GM23338 (cell line): ENCODE results near the gene WDR73. TPM values are rescaled to one million over a fixed set of nuclear protein-coding genes. Genes with fewer than 3 reads are reported as not detected.

Experiments used
- ATAC-seq: fragments of 200-7000 bp; cut with Tn5 transposase; 3 replicates; pipeline ENCODE4 v1.9.1; 2020
- DNase-seq: peaks from one replicate; pipeline ENCODE4 v3.0.0-alpha.2; 2015; ENCODE audit warnings: low spot score
- H2AFZ ChIP-seq: fragments of 200-600 bp; sonication (generic); 2 replicates; pipeline ENCODE4 v1.8.0; 2016; ENCODE audit warnings: antibody characterized with exemption, mild to moderate bottlenecking, moderate library complexity
- H3F3A ChIP-seq: fragments of 200-600 bp; sonication (generic); replicated peaks from 2 replicates; pipeline ENCODE4 v1.8.0; 2017; ENCODE audit warnings: antibody characterized with exemption, mixed run types, low read depth
- H3K27ac ChIP-seq: fragments of 200-600 bp; sonication (generic); 2 replicates; pipeline ENCODE4 v1.6.1; 2016; ENCODE audit warnings: low read depth
- H3K27me3 ChIP-seq: fragments of 200-600 bp; sonication (generic); 2 replicates; pipeline ENCODE4 v1.8.0; 2016; ENCODE audit warnings: mild to moderate bottlenecking, mixed run types, moderate library complexity; ENCODE audit not compliant: insufficient read depth
- H3K36me3 ChIP-seq: fragments of 200-600 bp; sonication (generic); 2 replicates; pipeline ENCODE4 v1.8.0; 2016; ENCODE audit warnings: mild to moderate bottlenecking; ENCODE audit not compliant: insufficient read depth
- H3K4me1 ChIP-seq: fragments of 200-600 bp; sonication (generic); 2 replicates; pipeline ENCODE4 v1.8.0; 2016; ENCODE audit warnings: mild to moderate bottlenecking, moderate library complexity; ENCODE audit not compliant: insufficient read depth
- H3K4me2 ChIP-seq: fragments of 200-600 bp; sonication (generic); 2 replicates; pipeline ENCODE4 v1.7.1; 2017; ENCODE audit warnings: mixed run types
- H3K4me3 ChIP-seq: fragments of 200-600 bp; sonication (generic); 2 replicates; pipeline ENCODE4 v1.6.1; 2016; ENCODE audit warnings: mixed run types
- H3K79me2 ChIP-seq: fragments of 200-600 bp; sonication (generic); replicated peaks from 2 replicates; pipeline ENCODE4 v1.8.0; 2017; ENCODE audit warnings: mild to moderate bottlenecking; ENCODE audit not compliant: insufficient read depth
- H3K9me2 ChIP-seq: fragments of 200-600 bp; sonication (generic); 2 replicates; pipeline ENCODE4 v1.8.0; 2017; ENCODE audit not compliant: insufficient read depth
- H4K20me1 ChIP-seq: fragments of 200-600 bp; sonication (generic); replicated peaks from 2 replicates; pipeline ENCODE4 v1.8.0; 2017; ENCODE audit warnings: mild to moderate bottlenecking; ENCODE audit not compliant: insufficient read depth
- H3K27ac Mint-ChIP-seq: 2 replicates; pipeline ENCODE4 v1.8.0; 2020; ENCODE audit warnings: inconsistent platforms, mild to moderate bottlenecking, moderate library complexity, mixed read lengths
- H3K27me3 Mint-ChIP-seq: 3 replicates; pipeline ENCODE4 v1.8.0; 2022; ENCODE audit warnings: low read depth, mild to moderate bottlenecking, moderate library complexity, mixed read lengths, inconsistent platforms; ENCODE audit not compliant: insufficient read depth, poor library complexity
- H3K36me3 Mint-ChIP-seq: 3 replicates; pipeline ENCODE4 v1.8.0; 2021; ENCODE audit warnings: low read depth, mild to moderate bottlenecking, inconsistent platforms, moderate library complexity, mixed read lengths
- H3K4me1 Mint-ChIP-seq: 3 replicates; pipeline ENCODE4 v1.8.0; 2020; ENCODE audit warnings: mild to moderate bottlenecking, inconsistent platforms, mixed read lengths
- H3K4me3 Mint-ChIP-seq: 3 replicates; pipeline ENCODE4 v1.8.0; 2021; ENCODE audit warnings: moderate library complexity, mild to moderate bottlenecking, inconsistent platforms, mixed read lengths
- H3K9me3 Mint-ChIP-seq: 3 replicates; pipeline ENCODE4 v1.8.0; 2020; ENCODE audit warnings: moderate library complexity, mild to moderate bottlenecking, inconsistent platforms, mixed read lengths
- CREB1 ChIP-seq: fragments of 250-450 bp; sonication (Bioruptor Pico); IDR thresholded peaks from 2 replicates; pipeline ENCODE4 v1.5.0; 2020; ENCODE audit warnings: low read depth, mild to moderate bottlenecking, moderate library complexity
- EZH2 ChIP-seq: fragments of 200-600 bp; sonication (generic); IDR thresholded peaks from one replicate; pipeline ENCODE4 v1.8.0; 2017; ENCODE audit warnings: antibody characterized with exemption, mild to moderate bottlenecking, low read depth; ENCODE audit not compliant: unreplicated experiment
- EZH2phosphoT487 ChIP-seq: fragments of 200-600 bp; sonication (generic); IDR thresholded peaks from one replicate; pipeline ENCODE4 v1.8.1; 2018; ENCODE audit warnings: antibody characterized with exemption; ENCODE audit not compliant: unreplicated experiment
- JUNB ChIP-seq: IDR thresholded peaks from one replicate; pipeline ENCODE4 v1.6.1; 2016; ENCODE audit warnings: antibody characterized with exemption; ENCODE audit not compliant: unreplicated experiment
- NANOG ChIP-seq: IDR thresholded peaks from 2 replicates; pipeline ENCODE4 v1.6.1; 2016; ENCODE audit warnings: antibody characterized with exemption, borderline replicate concordance
- POLR2AphosphoS5 ChIP-seq: IDR thresholded peaks from 2 replicates; pipeline ENCODE4 v1.6.1; 2016; ENCODE audit warnings: antibody characterized with exemption, low read depth
- STAT1 ChIP-seq: IDR thresholded peaks from one replicate; pipeline ENCODE4 v1.6.1; 2016; ENCODE audit warnings: antibody characterized with exemption; ENCODE audit not compliant: unreplicated experiment
- ZNF114 ChIP-seq: fragments of 250-450 bp; sonication (Bioruptor Pico); IDR thresholded peaks from 2 replicates; pipeline ENCODE4 v1.5.0; 2020; ENCODE audit warnings: mild to moderate bottlenecking, moderate library complexity
- ZNF331 ChIP-seq: fragments of 250-450 bp; sonication (Bioruptor Pico); IDR thresholded peaks from 2 replicates; pipeline ENCODE4 v1.5.0; 2020; ENCODE audit warnings: low read depth, mild to moderate bottlenecking, moderate library complexity
- polyA plus RNA-seq: library from polyadenylated mRNA; unstranded; fragments of >200 nt; fragmentation: Nextera tagmentation; extraction: Ambion mirVana; gene quantifications from 2 replicates; pipeline ENCODE4 v1.2.1, GENCODE V29; 2016
- total RNA-seq: library from RNA; depleted of rRNA; stranded (reverse); fragments of >200 nt; shearing (Covaris generic); gene quantifications from 2 replicates; pipeline ENCODE4 v1.2.3, GENCODE V29; 2014
- TF ChIP-seq, protein P1 (sequence below), 2 experiments: fragments of 200-600 bp in 1 of 2; sonication (generic) in 1 of 2; conservative IDR thresholded peaks; 2 replicates each; pipeline versions ENCODE4 v1.5.1 to v1.6.1; 2016 to 2017; ENCODE audit warnings: antibody characterized with exemption in 2 of 2, low read depth in 2 of 2, mild to moderate bottlenecking in 2 of 2, moderate library complexity in 1 of 2
- TF ChIP-seq, protein P2 (sequence below): fragments of 250-450 bp; sonication (Bioruptor Pico); IDR thresholded peaks from 2 replicates; pipeline ENCODE4 v1.5.0; 2020; ENCODE audit warnings: mild to moderate bottlenecking, moderate library complexity
- TF ChIP-seq, protein P3 (sequence below): IDR thresholded peaks from 2 replicates; pipeline ENCODE4 v1.6.1; 2016; ENCODE audit warnings: antibody characterized with exemption
- TF ChIP-seq, protein P4 (sequence below): IDR thresholded peaks from one replicate; pipeline ENCODE4 v1.6.1; 2018; ENCODE audit warnings: antibody characterized with exemption; ENCODE audit not compliant: unreplicated experiment

The WDR73 gene
- total and polyA plus RNA-seq, 2 experiments from 2014 or later = 14.8 to 25.2 TPM

DNA sequence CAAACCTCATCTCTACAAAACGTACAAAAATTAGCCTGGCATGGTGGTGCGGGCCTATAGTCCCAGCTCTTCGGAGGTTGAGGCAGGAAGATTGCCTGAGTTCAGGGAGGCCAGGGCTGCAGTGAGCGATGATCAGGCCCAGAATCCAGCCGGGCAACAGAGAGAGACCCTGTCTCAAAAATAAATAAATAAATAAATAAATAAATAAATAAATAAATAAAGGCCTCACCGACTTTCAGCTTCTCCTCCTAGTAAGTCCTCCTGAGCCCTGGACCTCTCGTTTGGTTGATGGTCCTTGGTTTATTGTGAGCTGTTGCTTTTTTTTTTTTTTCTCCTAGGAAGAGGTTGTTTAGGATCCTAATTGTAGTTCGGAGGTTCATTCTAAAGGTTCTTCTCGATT lies 25.1 kb downstream of the WDR73 start:
- H3K27me3 Mint-ChIP-seq = peaks cover 14% of the 10 kb centered on the region
- Histone ChIP-seq H2AFZ (no peak overlapping the region), H3K9me2 (no peaks in the 10 kb centered on the region), H3K27me3 (peaks cover 12% of the 10 kb centered on the region), H3K36me3 (peaks cover under 1% of the 10 kb centered on the region; the same call in 1 of the 2 replicates), H4K20me1 (peaks cover 14% of the 10 kb centered on the region), H3K27ac (no peak overlapping the region), H3K79me2 (no peaks in the 10 kb centered on the region; the same call in none of the 2 replicates), H3K4me1 (peaks cover 16% of the 10 kb centered on the region), H3K4me3 (no peak overlapping the region), H3K4me2 (no peak overlapping the region), H3F3A (peaks cover 17% of the 10 kb centered on the region)
- peaks cover 26% of the 10 kb centered on the region for H3K4me1 Mint-ChIP-seq
- H3K36me3 Mint-ChIP-seq = peaks cover 24% of the 10 kb centered on the region
- H3K27ac Mint-ChIP-seq = no peak overlapping the region
- no peak for TF ChIP-seq ZNF331 (CRISPR knock-in tag)
- TF ChIP-seq NANOG = no peak
- TF ChIP-seq EZH2 = no peak
- TF ChIP-seq, protein P1, sequence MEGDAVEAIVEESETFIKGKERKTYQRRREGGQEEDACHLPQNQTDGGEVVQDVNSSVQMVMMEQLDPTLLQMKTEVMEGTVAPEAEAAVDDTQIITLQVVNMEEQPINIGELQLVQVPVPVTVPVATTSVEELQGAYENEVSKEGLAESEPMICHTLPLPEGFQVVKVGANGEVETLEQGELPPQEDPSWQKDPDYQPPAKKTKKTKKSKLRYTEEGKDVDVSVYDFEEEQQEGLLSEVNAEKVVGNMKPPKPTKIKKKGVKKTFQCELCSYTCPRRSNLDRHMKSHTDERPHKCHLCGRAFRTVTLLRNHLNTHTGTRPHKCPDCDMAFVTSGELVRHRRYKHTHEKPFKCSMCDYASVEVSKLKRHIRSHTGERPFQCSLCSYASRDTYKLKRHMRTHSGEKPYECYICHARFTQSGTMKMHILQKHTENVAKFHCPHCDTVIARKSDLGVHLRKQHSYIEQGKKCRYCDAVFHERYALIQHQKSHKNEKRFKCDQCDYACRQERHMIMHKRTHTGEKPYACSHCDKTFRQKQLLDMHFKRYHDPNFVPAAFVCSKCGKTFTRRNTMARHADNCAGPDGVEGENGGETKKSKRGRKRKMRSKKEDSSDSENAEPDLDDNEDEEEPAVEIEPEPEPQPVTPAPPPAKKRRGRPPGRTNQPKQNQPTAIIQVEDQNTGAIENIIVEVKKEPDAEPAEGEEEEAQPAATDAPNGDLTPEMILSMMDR (conservative IDR thresholded peaks at IDR 0.05; ENCODE audit: low read depth in 2 of 2) = no peak
- no peak for TF ChIP-seq ZNF114 (CRISPR knock-in tag)
- TF ChIP-seq, protein P2, sequence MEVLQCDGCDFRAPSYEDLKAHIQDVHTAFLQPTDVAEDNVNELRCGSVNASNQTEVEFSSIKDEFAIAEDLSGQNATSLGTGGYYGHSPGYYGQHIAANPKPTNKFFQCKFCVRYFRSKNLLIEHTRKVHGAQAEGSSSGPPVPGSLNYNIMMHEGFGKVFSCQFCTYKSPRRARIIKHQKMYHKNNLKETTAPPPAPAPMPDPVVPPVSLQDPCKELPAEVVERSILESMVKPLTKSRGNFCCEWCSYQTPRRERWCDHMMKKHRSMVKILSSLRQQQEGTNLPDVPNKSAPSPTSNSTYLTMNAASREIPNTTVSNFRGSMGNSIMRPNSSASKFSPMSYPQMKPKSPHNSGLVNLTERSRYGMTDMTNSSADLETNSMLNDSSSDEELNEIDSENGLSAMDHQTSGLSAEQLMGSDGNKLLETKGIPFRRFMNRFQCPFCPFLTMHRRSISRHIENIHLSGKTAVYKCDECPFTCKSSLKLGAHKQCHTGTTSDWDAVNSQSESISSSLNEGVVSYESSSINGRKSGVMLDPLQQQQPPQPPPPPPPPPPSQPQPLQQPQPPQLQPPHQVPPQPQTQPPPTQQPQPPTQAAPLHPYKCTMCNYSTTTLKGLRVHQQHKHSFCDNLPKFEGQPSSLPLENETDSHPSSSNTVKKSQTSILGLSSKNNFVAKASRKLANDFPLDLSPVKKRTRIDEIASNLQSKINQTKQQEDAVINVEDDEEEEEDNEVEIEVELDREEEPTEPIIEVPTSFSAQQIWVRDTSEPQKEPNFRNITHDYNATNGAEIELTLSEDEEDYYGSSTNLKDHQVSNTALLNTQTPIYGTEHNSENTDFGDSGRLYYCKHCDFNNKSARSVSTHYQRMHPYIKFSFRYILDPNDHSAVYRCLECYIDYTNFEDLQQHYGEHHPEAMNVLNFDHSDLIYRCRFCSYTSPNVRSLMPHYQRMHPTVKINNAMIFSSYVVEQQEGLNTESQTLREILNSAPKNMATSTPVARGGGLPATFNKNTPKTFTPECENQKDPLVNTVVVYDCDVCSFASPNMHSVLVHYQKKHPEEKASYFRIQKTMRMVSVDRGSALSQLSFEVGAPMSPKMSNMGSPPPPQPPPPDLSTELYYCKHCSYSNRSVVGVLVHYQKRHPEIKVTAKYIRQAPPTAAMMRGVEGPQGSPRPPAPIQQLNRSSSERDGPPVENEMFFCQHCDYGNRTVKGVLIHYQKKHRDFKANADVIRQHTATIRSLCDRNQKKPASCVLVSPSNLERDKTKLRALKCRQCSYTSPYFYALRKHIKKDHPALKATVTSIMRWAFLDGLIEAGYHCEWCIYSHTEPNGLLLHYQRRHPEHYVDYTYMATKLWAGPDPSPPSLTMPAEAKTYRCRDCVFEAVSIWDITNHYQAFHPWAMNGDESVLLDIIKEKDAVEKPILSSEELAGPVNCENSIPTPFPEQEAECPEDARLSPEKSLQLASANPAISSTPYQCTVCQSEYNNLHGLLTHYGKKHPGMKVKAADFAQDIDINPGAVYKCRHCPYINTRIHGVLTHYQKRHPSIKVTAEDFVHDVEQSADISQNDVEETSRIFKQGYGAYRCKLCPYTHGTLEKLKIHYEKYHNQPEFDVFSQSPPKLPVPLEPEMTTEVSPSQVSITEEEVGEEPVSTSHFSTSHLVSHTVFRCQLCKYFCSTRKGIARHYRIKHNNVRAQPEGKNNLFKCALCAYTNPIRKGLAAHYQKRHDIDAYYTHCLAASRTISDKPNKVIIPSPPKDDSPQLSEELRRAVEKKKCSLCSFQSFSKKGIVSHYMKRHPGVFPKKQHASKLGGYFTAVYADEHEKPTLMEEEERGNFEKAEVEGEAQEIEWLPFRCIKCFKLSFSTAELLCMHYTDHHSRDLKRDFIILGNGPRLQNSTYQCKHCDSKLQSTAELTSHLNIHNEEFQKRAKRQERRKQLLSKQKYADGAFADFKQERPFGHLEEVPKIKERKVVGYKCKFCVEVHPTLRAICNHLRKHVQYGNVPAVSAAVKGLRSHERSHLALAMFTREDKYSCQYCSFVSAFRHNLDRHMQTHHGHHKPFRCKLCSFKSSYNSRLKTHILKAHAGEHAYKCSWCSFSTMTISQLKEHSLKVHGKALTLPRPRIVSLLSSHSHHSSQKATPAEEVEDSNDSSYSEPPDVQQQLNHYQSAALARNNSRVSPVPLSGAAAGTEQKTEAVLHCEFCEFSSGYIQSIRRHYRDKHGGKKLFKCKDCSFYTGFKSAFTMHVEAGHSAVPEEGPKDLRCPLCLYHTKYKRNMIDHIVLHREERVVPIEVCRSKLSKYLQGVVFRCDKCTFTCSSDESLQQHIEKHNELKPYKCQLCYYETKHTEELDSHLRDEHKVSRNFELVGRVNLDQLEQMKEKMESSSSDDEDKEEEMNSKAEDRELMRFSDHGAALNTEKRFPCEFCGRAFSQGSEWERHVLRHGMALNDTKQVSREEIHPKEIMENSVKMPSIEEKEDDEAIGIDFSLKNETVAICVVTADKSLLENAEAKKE (CRISPR knock-in tag) = no peak
- no peak for TF ChIP-seq STAT1
- TF ChIP-seq JUNB = no peak
- no peak for TF ChIP-seq POLR2AphosphoS5
- no peak for TF ChIP-seq CREB1
- TF ChIP-seq EZH2phosphoT487 = no peak
- TF ChIP-seq, protein P3, sequence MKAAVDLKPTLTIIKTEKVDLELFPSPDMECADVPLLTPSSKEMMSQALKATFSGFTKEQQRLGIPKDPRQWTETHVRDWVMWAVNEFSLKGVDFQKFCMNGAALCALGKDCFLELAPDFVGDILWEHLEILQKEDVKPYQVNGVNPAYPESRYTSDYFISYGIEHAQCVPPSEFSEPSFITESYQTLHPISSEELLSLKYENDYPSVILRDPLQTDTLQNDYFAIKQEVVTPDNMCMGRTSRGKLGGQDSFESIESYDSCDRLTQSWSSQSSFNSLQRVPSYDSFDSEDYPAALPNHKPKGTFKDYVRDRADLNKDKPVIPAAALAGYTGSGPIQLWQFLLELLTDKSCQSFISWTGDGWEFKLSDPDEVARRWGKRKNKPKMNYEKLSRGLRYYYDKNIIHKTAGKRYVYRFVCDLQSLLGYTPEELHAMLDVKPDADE = no peak
- TF ChIP-seq, protein P4, sequence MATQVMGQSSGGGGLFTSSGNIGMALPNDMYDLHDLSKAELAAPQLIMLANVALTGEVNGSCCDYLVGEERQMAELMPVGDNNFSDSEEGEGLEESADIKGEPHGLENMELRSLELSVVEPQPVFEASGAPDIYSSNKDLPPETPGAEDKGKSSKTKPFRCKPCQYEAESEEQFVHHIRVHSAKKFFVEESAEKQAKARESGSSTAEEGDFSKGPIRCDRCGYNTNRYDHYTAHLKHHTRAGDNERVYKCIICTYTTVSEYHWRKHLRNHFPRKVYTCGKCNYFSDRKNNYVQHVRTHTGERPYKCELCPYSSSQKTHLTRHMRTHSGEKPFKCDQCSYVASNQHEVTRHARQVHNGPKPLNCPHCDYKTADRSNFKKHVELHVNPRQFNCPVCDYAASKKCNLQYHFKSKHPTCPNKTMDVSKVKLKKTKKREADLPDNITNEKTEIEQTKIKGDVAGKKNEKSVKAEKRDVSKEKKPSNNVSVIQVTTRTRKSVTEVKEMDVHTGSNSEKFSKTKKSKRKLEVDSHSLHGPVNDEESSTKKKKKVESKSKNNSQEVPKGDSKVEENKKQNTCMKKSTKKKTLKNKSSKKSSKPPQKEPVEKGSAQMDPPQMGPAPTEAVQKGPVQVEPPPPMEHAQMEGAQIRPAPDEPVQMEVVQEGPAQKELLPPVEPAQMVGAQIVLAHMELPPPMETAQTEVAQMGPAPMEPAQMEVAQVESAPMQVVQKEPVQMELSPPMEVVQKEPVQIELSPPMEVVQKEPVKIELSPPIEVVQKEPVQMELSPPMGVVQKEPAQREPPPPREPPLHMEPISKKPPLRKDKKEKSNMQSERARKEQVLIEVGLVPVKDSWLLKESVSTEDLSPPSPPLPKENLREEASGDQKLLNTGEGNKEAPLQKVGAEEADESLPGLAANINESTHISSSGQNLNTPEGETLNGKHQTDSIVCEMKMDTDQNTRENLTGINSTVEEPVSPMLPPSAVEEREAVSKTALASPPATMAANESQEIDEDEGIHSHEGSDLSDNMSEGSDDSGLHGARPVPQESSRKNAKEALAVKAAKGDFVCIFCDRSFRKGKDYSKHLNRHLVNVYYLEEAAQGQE = no peak
- ATAC-seq = no peak
- no peak for DNase-seq
- H3K4me3 Mint-ChIP-seq = no peak overlapping the region
- H3K9me3 Mint-ChIP-seq = peaks cover 8% of the 10 kb centered on the region
